Astrocyte (in vitro differentiated cells and primary cell): ENCODE data around the gene RDH13. TPM values are rescaled to one million over a fixed set of nuclear protein-coding genes. Genes with fewer than 3 reads are reported as not detected.
"Not testable (repeated sequence)": the region's sequence is repeated elsewhere in the genome, so short reads cannot be mapped to it uniquely, and the experiment has no call there.

Source experiments
- DNase-seq: peaks from one replicate; pipeline ENCODE4 v3.0.0-alpha.2; 2010; ENCODE audit warnings: low read depth
- FAIRE-seq: peaks from 2 replicates; lab custom pipeline; 2011; peaks lifted over from hg19 to GRCh38; lab: Jason Lieb, UNC
- H2AFZ ChIP-seq: 2 replicates; pipeline ENCODE4 v1.6.0; 2012; ENCODE audit warnings: low read depth, low read length, inconsistent platforms
- H3K27ac ChIP-seq: 2 replicates; pipeline ENCODE4 v1.5.1; 2011; ENCODE audit warnings: low read depth, low read length, inconsistent platforms
- H3K27me3 ChIP-seq: 2 replicates; pipeline ENCODE4 v1.6.0; 2011; ENCODE audit warnings: low read length, inconsistent platforms; ENCODE audit not compliant: insufficient read depth
- H3K36me3 ChIP-seq: 2 replicates; pipeline ENCODE4 v1.5.1; 2011; ENCODE audit warnings: low read length, inconsistent platforms; ENCODE audit not compliant: insufficient read depth
- H3K4me1 ChIP-seq: 2 replicates; pipeline ENCODE4 v1.5.1; 2011; ENCODE audit warnings: low read length, inconsistent platforms; ENCODE audit not compliant: insufficient read depth
- H3K4me2 ChIP-seq: 2 replicates; pipeline ENCODE4 v1.6.0; 2012; ENCODE audit warnings: low read length, inconsistent platforms
- H3K4me3 ChIP-seq: 2 replicates; pipeline ENCODE4 v1.5.1; 2011; ENCODE audit warnings: low read depth, mild to moderate bottlenecking, low read length, inconsistent platforms; ENCODE audit not compliant: insufficient read depth
- H3K79me2 ChIP-seq: 2 replicates; pipeline ENCODE4 v1.6.0; 2012; ENCODE audit warnings: mild to moderate bottlenecking, low read length, inconsistent platforms; ENCODE audit not compliant: insufficient read depth
- H3K9ac ChIP-seq: 2 replicates; pipeline ENCODE4 v1.6.0; 2012; ENCODE audit warnings: mild to moderate bottlenecking, low read length, inconsistent platforms
- H3K9me3 ChIP-seq: 2 replicates; pipeline ENCODE4 v1.5.1; 2012; ENCODE audit warnings: low read depth, mild to moderate bottlenecking, low read length, inconsistent platforms; ENCODE audit not compliant: insufficient read depth
- H4K20me1 ChIP-seq: 2 replicates; pipeline ENCODE4 v1.6.0; 2012; ENCODE audit warnings: low read length, inconsistent platforms; ENCODE audit not compliant: insufficient read depth
- H3K27ac Mint-ChIP-seq: one replicate; pipeline ENCODE4 v1.8.0; 2021; ENCODE audit warnings: mild to moderate bottlenecking, mixed read lengths; ENCODE audit not compliant: unreplicated experiment
- H3K27me3 Mint-ChIP-seq: one replicate; pipeline ENCODE4 v1.8.0; 2021; ENCODE audit warnings: low read depth, mixed read lengths; ENCODE audit not compliant: unreplicated experiment
- H3K36me3 Mint-ChIP-seq: one replicate; pipeline ENCODE4 v1.8.0; 2021; ENCODE audit warnings: low read depth, mixed read lengths; ENCODE audit not compliant: unreplicated experiment
- H3K4me1 Mint-ChIP-seq: one replicate; pipeline ENCODE4 v1.8.0; 2021; ENCODE audit warnings: low read depth, mixed read lengths; ENCODE audit not compliant: unreplicated experiment
- H3K4me3 Mint-ChIP-seq: one replicate; pipeline ENCODE4 v1.8.0; 2021; ENCODE audit warnings: mild to moderate bottlenecking, moderate library complexity, mixed read lengths; ENCODE audit not compliant: unreplicated experiment
- H3K9me3 Mint-ChIP-seq: one replicate; pipeline ENCODE4 v1.8.0; 2021; ENCODE audit warnings: mild to moderate bottlenecking, mixed read lengths; ENCODE audit not compliant: unreplicated experiment
- CTCF ChIP-seq: IDR thresholded peaks from 2 replicates; pipeline ENCODE4 v1.5.1; 2011; ENCODE audit warnings: low read depth, mild to moderate bottlenecking, inconsistent platforms, low read length, moderate library complexity; ENCODE audit not compliant: insufficient read depth
- EZH2 ChIP-seq: IDR thresholded peaks from 2 replicates; pipeline ENCODE4 v1.6.1; 2012; ENCODE audit warnings: mild to moderate bottlenecking, low read length, inconsistent platforms; ENCODE audit not compliant: insufficient read depth
- total RNA-seq: library from RNA; stranded (reverse); gene quantifications from 2 replicates; pipeline ENCODE4 v1.2.1, GENCODE V29; 2021

Gene RDH13
- total RNA-seq, 1 donor from 2014 or later: 22.6 TPM

- H3K4me2 ChIP-seq: no peak overlapping the region
- no peaks in the 10 kb centered on the region for H3K9me3 ChIP-seq
- no peaks in the 10 kb centered on the region for H3K4me1 ChIP-seq
- H3K27me3 ChIP-seq: no peaks in the 10 kb centered on the region
- DNase-seq: no peak
- no peaks in the 10 kb centered on the region for H3K79me2 ChIP-seq
- H3K27ac ChIP-seq: no peak overlapping the region
- Mint-ChIP-seq H3K9me3 (peaks cover 5% of the 10 kb centered on the region), H3K4me3 (no peak overlapping the region), H3K36me3 (peaks cover 8% of the 10 kb centered on the region), H3K27ac (no peak overlapping the region), H3K4me1 (no peaks in the 10 kb centered on the region), H3K27me3 (no peaks in the 10 kb centered on the region)
- H3K9ac ChIP-seq: no peak overlapping the region
- H3K4me3 ChIP-seq: no peak overlapping the region
- FAIRE-seq: no peak
- no peaks in the 10 kb centered on the region for H3K36me3 ChIP-seq
- H4K20me1 ChIP-seq: no peaks in the 10 kb centered on the region
- no peak for TF ChIP-seq EZH2
- no peak for TF ChIP-seq CTCF
- H2AFZ ChIP-seq: no peak overlapping the region
Observed at GRCh38 chr19:55036058-55036457, 26.9 kb downstream of the RDH13 start.

GRCh38 chr19:55034751-55035150 is 28.2 kb downstream of the RDH13 start:
- no peaks in the 10 kb centered on the region for H3K4me1 Mint-ChIP-seq
- no peak overlapping the region for H3K4me3 Mint-ChIP-seq
- TF ChIP-seq CTCF (no peak), EZH2 (no peak)
- H3K27ac ChIP-seq: no peak overlapping the region
- DNase-seq (no peak), FAIRE-seq (no peak)
- no peak overlapping the region for H3K27ac Mint-ChIP-seq
- H4K20me1 ChIP-seq: no peaks in the 10 kb centered on the region
- no peaks in the 10 kb centered on the region for H3K36me3 ChIP-seq
- no peaks in the 10 kb centered on the region for H3K9me3 ChIP-seq
- H3K9ac ChIP-seq: no peak overlapping the region
- H3K4me2 ChIP-seq: no peak overlapping the region
- no peak overlapping the region for H3K4me3 ChIP-seq
- H3K4me1 ChIP-seq: no peaks in the 10 kb centered on the region
- H3K9me3 Mint-ChIP-seq: peaks cover 5% of the 10 kb centered on the region
- no peaks in the 10 kb centered on the region for H3K27me3 Mint-ChIP-seq
- H2AFZ ChIP-seq: no peak overlapping the region
- H3K79me2 ChIP-seq: no peaks in the 10 kb centered on the region
- H3K27me3 ChIP-seq: no peaks in the 10 kb centered on the region
- H3K36me3 Mint-ChIP-seq: peaks cover 6% of the 10 kb centered on the region

- not testable (repeated sequence) for H3K27me3 ChIP-seq, H3K9me3 ChIP-seq, H3K4me1 ChIP-seq, H3K4me2 ChIP-seq, H2AFZ ChIP-seq, H3K9ac ChIP-seq, H4K20me1 ChIP-seq, H3K36me3 Mint-ChIP-seq, H3K36me3 ChIP-seq, H3K27me3 Mint-ChIP-seq, DNase-seq, H3K27ac Mint-ChIP-seq, H3K4me3 Mint-ChIP-seq, H3K4me3 ChIP-seq, H3K4me1 Mint-ChIP-seq, FAIRE-seq, H3K9me3 Mint-ChIP-seq, H3K79me2 ChIP-seq, H3K27ac ChIP-seq
Observed at GRCh38 chr19:55032976-55033643, 29.8 kb downstream of the RDH13 start.
